A549 (cell line): Measurements from ENCODE around the gene LMTK3. TPM values are rescaled to one million over a fixed set of nuclear protein-coding genes. Genes with fewer than 3 reads are reported as not detected.

Experiments
- ATOH8 ChIP-seq: fragments of 250-450 bp; sonication (Bioruptor Pico); IDR thresholded peaks from 2 replicates; pipeline ENCODE4 v1.5.0; 2020; ENCODE audit warnings: low read depth, mild to moderate bottlenecking, moderate library complexity
- BHLHE40 ChIP-seq: IDR thresholded peaks from 2 replicates; pipeline ENCODE4 v1.6.1; 2012; ENCODE audit warnings: low read depth, low read length, inconsistent platforms
- CBX2 ChIP-seq: fragments of 200-600 bp; sonication (generic); IDR thresholded peaks from 2 replicates; pipeline ENCODE4 v1.6.1; 2016; ENCODE audit warnings: low read depth, mild to moderate bottlenecking, borderline replicate concordance
- CBX8 ChIP-seq: fragments of 200-600 bp; sonication (generic); IDR thresholded peaks from 2 replicates; pipeline ENCODE4 v1.6.1; 2016
- CTCF ChIP-seq: fragments of >200 bp; sonication (Bioruptor Twin); formaldehyde crosslinking; IDR thresholded peaks from 3 replicates; pipeline ENCODE4 v1.5.1; 2016
- EHF ChIP-seq: fragments of 250-450 bp; sonication (Bioruptor Pico); IDR thresholded peaks from 2 replicates; pipeline ENCODE4 v1.5.0; 2020; ENCODE audit warnings: mild to moderate bottlenecking
- EHMT2 ChIP-seq: fragments of 200-600 bp; sonication (generic); IDR thresholded peaks from 2 replicates; pipeline ENCODE4 v1.6.1; 2016; ENCODE audit warnings: antibody characterized with exemption, low read depth, mild to moderate bottlenecking, moderate library complexity
- ELK1 ChIP-seq: fragments of 150-350 bp; IDR thresholded peaks from 2 replicates; pipeline ENCODE4 v1.6.1; 2014; ENCODE audit warnings: low read depth, mild to moderate bottlenecking, low read length
- FOSL2 ChIP-seq, 2 experiments: fragments of 450-650 bp in 1 of 2; fragments of >200 bp in 1 of 2; sonication (Bioruptor Twin) in 1 of 2; formaldehyde crosslinking; IDR thresholded peaks; 2 replicates each; pipeline versions ENCODE4 v1.5.0 to v1.6.1; 2016 to 2020; ENCODE audit warnings: mild to moderate bottlenecking in 1 of 2, moderate library complexity in 1 of 2
- FOXS1 ChIP-seq: fragments of 250-450 bp; sonication (Bioruptor Pico); IDR thresholded peaks from 2 replicates; pipeline ENCODE4 v1.5.0; 2020; ENCODE audit warnings: mild to moderate bottlenecking, moderate library complexity
- GATA3 ChIP-seq: IDR thresholded peaks from 2 replicates; pipeline ENCODE4 v1.6.1; 2012; ENCODE audit warnings: borderline replicate concordance
- HES2 ChIP-seq: fragments of >200 bp; sonication (Bioruptor Twin); formaldehyde crosslinking; IDR thresholded peaks from 2 replicates; pipeline ENCODE4 v1.6.1; 2016
- HEYL ChIP-seq: fragments of 250-450 bp; sonication (Bioruptor Pico); IDR thresholded peaks from 2 replicates; pipeline ENCODE4 v1.8.0; 2021; ENCODE audit warnings: mild to moderate bottlenecking, moderate library complexity
- HMGXB4 ChIP-seq: fragments of 250-450 bp; sonication (Bioruptor Pico); IDR thresholded peaks from 2 replicates; pipeline ENCODE4 v1.5.0; 2021; ENCODE audit warnings: mild to moderate bottlenecking, moderate library complexity, borderline replicate concordance
- HOXA7 ChIP-seq: fragments of 250-450 bp; sonication (Bioruptor Pico); IDR thresholded peaks from 2 replicates; pipeline ENCODE4 v1.5.0; 2020; ENCODE audit warnings: mild to moderate bottlenecking, moderate library complexity
- HOXB13 ChIP-seq: fragments of 250-450 bp; sonication (Bioruptor Pico); IDR thresholded peaks from 2 replicates; pipeline ENCODE4 v1.5.0; 2020; ENCODE audit warnings: low read depth, mild to moderate bottlenecking, moderate library complexity
- HOXB5 ChIP-seq: fragments of 250-450 bp; sonication (Bioruptor Pico); IDR thresholded peaks from 2 replicates; pipeline ENCODE4 v1.5.0; 2020; ENCODE audit warnings: mild to moderate bottlenecking, moderate library complexity
- JUN ChIP-seq, 2 experiments: fragments of >200 bp; sonication (Bioruptor Twin); formaldehyde crosslinking; IDR thresholded peaks; 2 replicates in 1 of 2; 3 replicates in 1 of 2; pipeline ENCODE4 v1.6.1; 2016 to 2017
- KDM1A ChIP-seq: fragments of 200-600 bp; sonication (generic); IDR thresholded peaks from 2 replicates; pipeline ENCODE4 v1.6.1; 2016; ENCODE audit warnings: low read depth, mild to moderate bottlenecking
- MAFK ChIP-seq: fragments of 450-650 bp; IDR thresholded peaks from 2 replicates; pipeline ENCODE4 v1.6.1; 2014; ENCODE audit not compliant: partially characterized antibody
- MAZ ChIP-seq: fragments of 150-350 bp; IDR thresholded peaks from 2 replicates; pipeline ENCODE4 v1.6.1; 2014; ENCODE audit warnings: antibody characterized with exemption, low read depth, low read length, borderline replicate concordance
- MYC ChIP-seq: IDR thresholded peaks from 2 replicates; pipeline ENCODE4 v1.6.1; 2012; ENCODE audit warnings: mild to moderate bottlenecking, inconsistent platforms, low read length, improper control_type of control experiment, borderline replicate concordance
- NFE2L2 ChIP-seq: fragments of 150-350 bp; conservative IDR thresholded peaks from 2 replicates; pipeline ENCODE4 v1.6.1; 2014; ENCODE audit warnings: low read length
- NR3C1 ChIP-seq: fragments of >200 bp; sonication (Bioruptor Twin); formaldehyde crosslinking; IDR thresholded peaks from 3 replicates; pipeline ENCODE4 v1.6.1; 2017
- POLR2A ChIP-seq: IDR thresholded peaks from 2 replicates; pipeline ENCODE4 v1.6.1; 2012; ENCODE audit warnings: mild to moderate bottlenecking, low read length
- RAD21 ChIP-seq, 2 experiments: fragments of >200 bp in 1 of 2; sonication (Bioruptor Twin) in 1 of 2; formaldehyde crosslinking in 1 of 2; IDR thresholded peaks in 1 of 2; conservative IDR thresholded peaks in 1 of 2; 2 replicates in 1 of 2; 3 replicates in 1 of 2; pipeline ENCODE4 v1.6.1; 2012 to 2018; ENCODE audit warnings: inconsistent platforms in 1 of 2
- RFX5 ChIP-seq: fragments of 450-650 bp; IDR thresholded peaks from 2 replicates; pipeline ENCODE4 v1.7.1; 2014; ENCODE audit warnings: antibody characterized with exemption, mild to moderate bottlenecking, moderate library complexity
- RNF2 ChIP-seq: fragments of 200-600 bp; sonication (generic); IDR thresholded peaks from 2 replicates; pipeline ENCODE4 v1.6.1; 2016; ENCODE audit warnings: low read depth, mild to moderate bottlenecking, antibody characterized with exemption, moderate library complexity, borderline replicate concordance
- SMC3 ChIP-seq: fragments of >200 bp; sonication (Bioruptor Twin); formaldehyde crosslinking; IDR thresholded peaks from 3 replicates; pipeline ENCODE4 v1.6.1; 2018; ENCODE audit warnings: inconsistent platforms
- SREBF2 ChIP-seq: fragments of 450-650 bp; IDR thresholded peaks from 2 replicates; pipeline ENCODE4 v1.6.1; 2014; ENCODE audit warnings: mild to moderate bottlenecking, moderate library complexity
- USF2 ChIP-seq: fragments of 450-650 bp; IDR thresholded peaks from 2 replicates; pipeline ENCODE4 v1.6.1; 2014; ENCODE audit warnings: antibody characterized with exemption
- ZC3H11A ChIP-seq: fragments of 450-650 bp; IDR thresholded peaks from 2 replicates; pipeline ENCODE4 v1.6.1; 2014; ENCODE audit warnings: antibody characterized with exemption, mild to moderate bottlenecking
- ZFP36 ChIP-seq: fragments of 450-650 bp; IDR thresholded peaks from 2 replicates; pipeline ENCODE4 v1.6.1; 2014; ENCODE audit warnings: borderline replicate concordance; ENCODE audit not compliant: partially characterized antibody
- ZNF302 ChIP-seq: fragments of 250-450 bp; sonication (Bioruptor Pico); IDR thresholded peaks from 2 replicates; pipeline ENCODE4 v1.9.0; 2021; ENCODE audit warnings: inconsistent platforms, mild to moderate bottlenecking, moderate library complexity
- polyA plus RNA-seq, 4 experiments: library from polyadenylated mRNA; depleted of rRNA in 3 of 4; stranded (reverse); fragments of >200 nt; fragmentation: RNase III in 1 of 4; extraction: RNeasy Plus Mini Kit Qiagen cat#74134 plus additional on column Dnase treatment in 1 of 4; gene quantifications; 2 replicates in 3 of 4; 3 replicates in 1 of 4; pipeline ENCODE4 v1.2.3, GENCODE V29; 2011 to 2017

Gene LMTK3
- polyA plus RNA-seq, 2 of the 4 experiments (the other 2 are of a cell fraction) = 0.62 to 6.1 TPM

- TF ChIP-seq HMGXB4 (CRISPR knock-in tag) (no peak), CBX2 (no peak), MAZ (peak; percentile 94), HEYL (CRISPR knock-in tag) (no peak), EHMT2 (no peak), RFX5 (no peak), NR3C1 (no peak), SREBF2 (no peak), ATOH8 (CRISPR knock-in tag) (peak; percentile 96), ZC3H11A (no peak), JUN (IDR thresholded peaks at IDR 0.05) (peak; percentile 91 to 100), FOSL2 (IDR thresholded peaks at IDR 0.05) (peak; percentile 88), FOSL2 (CRISPR knock-in tag; IDR thresholded peaks at IDR 0.05) (peak; percentile 95), CBX8 (no peak), HOXA7 (CRISPR knock-in tag) (no peak), EHF (CRISPR knock-in tag) (no peak), HES2 (peak; percentile 80), ZNF302 (no peak), RNF2 (no peak), CTCF (no peak; the same call in 2 of the 3 replicates), RAD21 (conservative IDR thresholded peaks at IDR 0.05 in 1 of 2, IDR thresholded peaks at IDR 0.05 in 1 of 2) (peak in 1 of 2 experiments; percentile 71; a peak in 4 of 5 replicates), ZFP36 (peak; percentile 99), KDM1A (peak; percentile 90), POLR2A (no peak), GATA3 (peak; percentile 99), NFE2L2 (no peak), BHLHE40 (peak; percentile 28; the same call in 1 of the 2 replicates), FOXS1 (CRISPR knock-in tag) (no peak), USF2 (no peak), MAFK (no peak), HOXB5 (no peak), HOXB13 (no peak; the same call in 1 of the 2 replicates), SMC3 (peak; percentile 75), ELK1 (no peak), MYC (peak; percentile 76; the same call in 1 of the 2 replicates)
Observed at GRCh38 chr19:48553676-48554384, 42.2 kb upstream of the LMTK3 start (continued).
